DOHH2 (cell line): ENCODE measurements around the gene DYTN.

Source experiments
- CTCF ChIP-seq: fragments of 200-600 bp; sonication (generic); IDR thresholded peaks from one replicate; pipeline ENCODE4 v1.5.1; 2014; ENCODE audit warnings: antibody characterized with exemption, mild to moderate bottlenecking, low read depth, low read length; ENCODE audit not compliant: poor library complexity, severe bottlenecking
- EZH2phosphoT487 ChIP-seq: fragments of 200-600 bp; sonication (generic); IDR thresholded peaks from 2 replicates; pipeline ENCODE4 v1.6.1; 2017; ENCODE audit warnings: borderline replicate concordance, mild to moderate bottlenecking, antibody characterized with exemption, low read length, moderate library complexity, mixed read lengths

GRCh38 chr2:206756816-206757215 lies 38.6 kb upstream of the DYTN start:
- TF ChIP-seq CTCF: no peak
- no peak for TF ChIP-seq EZH2phosphoT487
